IMR-90 (cell line): ENCODE results near the gene JPH3. TPM values are rescaled to one million over a fixed set of nuclear protein-coding genes. Genes with fewer than 3 reads are reported as not detected.

Experiments
- ATAC-seq: fragments of 200-7000 bp; cut with Tn5 transposase; 2 replicates; pipeline ENCODE4 v1.9.1; 2020; ENCODE audit warnings: low read depth, mild to moderate bottlenecking, moderate library complexity
- BruUV-seq: library from RNA; stranded (reverse); fragments of 400-500 nt; replicated peaks from 2 replicates; lab custom pipeline; 2021; lab: Mats Ljungman, UMichigan
- CTCF ChIA-PET: fragments of 300-600 bp; formaldehyde crosslinking; extraction: SDS; loops from one replicate; lab custom pipeline; 2021; ENCODE audit warnings: antibody characterized with exemption; lab: Yijun Ruan, JAX
- POLR2A ChIA-PET: fragments of 300-600 bp; sonication (Branson Sonifier 250); formaldehyde crosslinking; loops from one replicate; lab custom pipeline; 2022; ENCODE audit warnings: antibody characterized with exemption; ENCODE audit not compliant: unreplicated experiment; lab: Charles Lee
- DNase-seq: peaks from one replicate; pipeline ENCODE4 v3.0.0; 2013
- H2AFZ ChIP-seq: replicated peaks from 2 replicates; pipeline ENCODE3; 2013; ENCODE audit warnings: low read length, mild to moderate bottlenecking; ENCODE audit not compliant: poor library complexity
- H2AK5ac ChIP-seq: 2 replicates; pipeline ENCODE4 v1.6.1; 2013; ENCODE audit warnings: low read depth, low read length, inconsistent platforms
- H2AK9ac ChIP-seq: replicated peaks from 2 replicates; pipeline ENCODE3; 2013; ENCODE audit warnings: mild to moderate bottlenecking, low read depth, low read length, moderate library complexity; ENCODE audit not compliant: poor library complexity
- H2BK120ac ChIP-seq: 2 replicates; pipeline ENCODE4 v1.6.1; 2013; ENCODE audit warnings: low read depth, low read length, inconsistent platforms
- H2BK15ac ChIP-seq: 3 replicates; pipeline ENCODE4 v1.6.1; 2013; ENCODE audit warnings: low read depth, low read length, inconsistent platforms
- H2BK20ac ChIP-seq: 2 replicates; pipeline ENCODE4 v1.6.1; 2013; ENCODE audit warnings: low read depth, mild to moderate bottlenecking, inconsistent platforms, low read length, moderate library complexity
- H2BK5ac ChIP-seq: 2 replicates; pipeline ENCODE4 v1.6.1; 2013; ENCODE audit warnings: mild to moderate bottlenecking, low read depth, low read length, inconsistent platforms; ENCODE audit not compliant: poor library complexity, severe bottlenecking
- H3K14ac ChIP-seq: replicated peaks from 2 replicates; pipeline ENCODE4 v1.6.1; 2013; ENCODE audit warnings: low read depth, low read length, inconsistent platforms
- H3K18ac ChIP-seq: 2 replicates; pipeline ENCODE4 v1.6.1; 2013; ENCODE audit warnings: low read depth, low read length, control low read depth
- H3K23ac ChIP-seq: 2 replicates; pipeline ENCODE4 v1.6.1; 2013; ENCODE audit warnings: low read depth, low read length, inconsistent platforms
- H3K27ac ChIP-seq: 2 replicates; pipeline ENCODE4 v1.5.1; 2013; ENCODE audit warnings: mild to moderate bottlenecking, control low read depth, low read length; ENCODE audit not compliant: insufficient read depth
- H3K27me3 ChIP-seq: 2 replicates; pipeline ENCODE4 v1.6.1; 2013; ENCODE audit warnings: low read length; ENCODE audit not compliant: control insufficient read depth, insufficient read depth
- H3K36me3 ChIP-seq: 2 replicates; pipeline ENCODE4 v1.6.1; 2013; ENCODE audit warnings: low read length, mixed read lengths; ENCODE audit not compliant: control insufficient read depth, insufficient read depth
- H3K4ac ChIP-seq: 2 replicates; pipeline ENCODE4 v1.6.1; 2013; ENCODE audit warnings: low read depth, low read length, inconsistent platforms
- H3K4me1 ChIP-seq: 2 replicates; pipeline ENCODE4 v1.6.1; 2013; ENCODE audit warnings: low read length, mixed read lengths; ENCODE audit not compliant: control insufficient read depth, insufficient read depth
- H3K4me2 ChIP-seq: 2 replicates; pipeline ENCODE4 v1.6.1; 2013; ENCODE audit warnings: low read depth, mild to moderate bottlenecking, control low read depth, low read length, moderate library complexity
- H3K4me3 ChIP-seq: 2 replicates; pipeline ENCODE4 v1.5.1; 2013; ENCODE audit warnings: low read depth, mild to moderate bottlenecking, control low read depth, low read length, moderate library complexity; ENCODE audit not compliant: insufficient read depth
- H3K56ac ChIP-seq: 2 replicates; pipeline ENCODE4 v1.6.1; 2013; ENCODE audit warnings: low read length, inconsistent platforms; ENCODE audit not compliant: insufficient read depth; ENCODE audit errors: extremely low read depth
- H3K79me1 ChIP-seq, 2 experiments: 2 replicates each; pipeline ENCODE4 v1.6.1; 2013; ENCODE audit warnings: low read length in 2 of 2, inconsistent platforms in 1 of 2, low read depth in 1 of 2
- H3K9ac ChIP-seq: 2 replicates; pipeline ENCODE4 v1.6.1; 2013; ENCODE audit warnings: low read depth, low read length, control low read depth
- H3K9me1 ChIP-seq: 2 replicates; pipeline ENCODE4 v1.6.1; 2013; ENCODE audit warnings: low read length, inconsistent platforms; ENCODE audit not compliant: insufficient read depth
- H3K9me3 ChIP-seq: 2 replicates; pipeline ENCODE4 v1.6.1; 2013; ENCODE audit warnings: low read length; ENCODE audit not compliant: control insufficient read depth, insufficient read depth
- H4K20me1 ChIP-seq: 2 replicates; pipeline ENCODE4 v1.6.1; 2013; ENCODE audit warnings: low read length, inconsistent platforms; ENCODE audit not compliant: insufficient read depth
- H4K5ac ChIP-seq: 2 replicates; pipeline ENCODE4 v1.6.1; 2013; ENCODE audit warnings: mild to moderate bottlenecking, low read depth, low read length, control low read depth
- H4K8ac ChIP-seq, 2 experiments: 2 replicates each; pipeline ENCODE4 v1.6.1; 2013; ENCODE audit warnings: low read depth in 2 of 2, low read length in 2 of 2, control low read depth in 1 of 2, inconsistent platforms in 1 of 2
- H4K91ac ChIP-seq: 2 replicates; pipeline ENCODE4 v1.6.1; 2013; ENCODE audit warnings: low read depth, low read length, inconsistent platforms; ENCODE audit not compliant: insufficient read depth
- BHLHE40 ChIP-seq: fragments of 150-350 bp; IDR thresholded peaks from 2 replicates; pipeline ENCODE4 v1.6.1; 2016; ENCODE audit warnings: mild to moderate bottlenecking, low read depth, low read length
- CHD1 ChIP-seq: IDR thresholded peaks from 2 replicates; pipeline ENCODE4 v1.6.1; 2012; ENCODE audit warnings: low read depth, low read length, improper control_type of control experiment
- FOS ChIP-seq: fragments of 150-350 bp; IDR thresholded peaks from 2 replicates; pipeline ENCODE4 v1.6.1; 2016; ENCODE audit warnings: low read depth, low read length
- MAFK ChIP-seq: IDR thresholded peaks from 2 replicates; pipeline ENCODE4 v1.6.1; 2012; ENCODE audit warnings: low read depth, low read length, improper control_type of control experiment
- MXI1 ChIP-seq: IDR thresholded peaks from 2 replicates; pipeline ENCODE4 v1.6.1; 2012; ENCODE audit warnings: low read depth, mild to moderate bottlenecking, low read length, moderate library complexity, borderline replicate concordance
- NFE2L2 ChIP-seq: fragments of 150-350 bp; IDR thresholded peaks from 2 replicates; pipeline ENCODE4 v1.6.1; 2016; ENCODE audit warnings: low read depth, mild to moderate bottlenecking, low read length
- POLR2A ChIP-seq: IDR thresholded peaks from 2 replicates; pipeline ENCODE4 v1.6.1; 2012; ENCODE audit warnings: mild to moderate bottlenecking, low read depth, low read length
- RAD21 ChIP-seq: IDR thresholded peaks from 2 replicates; pipeline ENCODE4 v1.6.1; 2012; ENCODE audit warnings: low read length, improper control_type of control experiment
- RCOR1 ChIP-seq: IDR thresholded peaks from 2 replicates; pipeline ENCODE4 v1.6.1; 2012; ENCODE audit warnings: mild to moderate bottlenecking, low read length, improper control_type of control experiment; ENCODE audit not compliant: insufficient replicate concordance
- RFX5 ChIP-seq: IDR thresholded peaks from 2 replicates; pipeline ENCODE4 v1.8.0; 2012; ENCODE audit warnings: low read depth, mild to moderate bottlenecking, low read length, moderate library complexity
- SMC3 ChIP-seq: fragments of 150-350 bp; IDR thresholded peaks from 2 replicates; pipeline ENCODE4 v1.6.1; 2016; ENCODE audit warnings: low read depth, mild to moderate bottlenecking, antibody characterized with exemption, low read length, moderate library complexity
- WGBS, 2 experiments: methylation state at CpG; one replicate each; pipeline versions ENCODE4 v1.1.5 to v1.1.7; 2013; ENCODE audit warnings: missing lambda C conversion rate in 2 of 2; ENCODE audit not compliant: insufficient read length in 1 of 2; ENCODE audit errors: extremely low coverage in 2 of 2; 5-methylcytosine and 5-hydroxymethylcytosine counted together
- dilution Hi-C: fragments of 300-500 bp; cut with HindIII; formaldehyde crosslinking; loops from one replicate; pipeline ENCODE4 v1.14.3; 2018; ENCODE audit warnings: low sequenced_read_pairs; ENCODE audit not compliant: unreplicated experiment
- in situ Hi-C: fragments of 300-500 bp; cut with MboI; formaldehyde crosslinking; loops from 3 replicates; pipeline ENCODE4 v1.14.3; 2019; ENCODE audit warnings: low sequenced_read_pairs, inconsistent platforms, mixed read lengths
- intact Hi-C: fragments of 100-400 bp; cut with micrococcal nuclease; formaldehyde crosslinking; loops from 2 replicates; pipeline ENCODE4 v1.10.0; 2022
- polyA plus RNA-seq, 3 experiments: library from polyadenylated mRNA; depleted of rRNA; stranded (reverse); fragments of >200 nt; gene quantifications; 2 replicates each; pipeline ENCODE4 v1.2.3, GENCODE V29; 2012; ENCODE audit warnings: low replicate concordance in 1 of 3
- total RNA-seq: library from RNA; depleted of rRNA; stranded (reverse); fragments of >200 nt; gene quantifications from 2 replicates; pipeline ENCODE4 v1.2.3, GENCODE V29; 2012
- TF ChIP-seq, protein P1 (sequence below): fragments of 150-350 bp; IDR thresholded peaks from 2 replicates; pipeline ENCODE4 v1.6.1; 2017; ENCODE audit warnings: mild to moderate bottlenecking, antibody characterized with exemption, low read length, low read depth
- TF ChIP-seq, protein P2 (sequence below): conservative IDR thresholded peaks from 2 replicates; pipeline ENCODE4 v1.5.1; 2012; ENCODE audit warnings: mild to moderate bottlenecking, low read depth, low read length, improper control_type of control experiment

The JPH3 gene
- total and polyA plus RNA-seq, 2 of the 4 experiments (the other 2 are of a cell fraction), result 0.03 TPM; not detected in 1

DNA sequence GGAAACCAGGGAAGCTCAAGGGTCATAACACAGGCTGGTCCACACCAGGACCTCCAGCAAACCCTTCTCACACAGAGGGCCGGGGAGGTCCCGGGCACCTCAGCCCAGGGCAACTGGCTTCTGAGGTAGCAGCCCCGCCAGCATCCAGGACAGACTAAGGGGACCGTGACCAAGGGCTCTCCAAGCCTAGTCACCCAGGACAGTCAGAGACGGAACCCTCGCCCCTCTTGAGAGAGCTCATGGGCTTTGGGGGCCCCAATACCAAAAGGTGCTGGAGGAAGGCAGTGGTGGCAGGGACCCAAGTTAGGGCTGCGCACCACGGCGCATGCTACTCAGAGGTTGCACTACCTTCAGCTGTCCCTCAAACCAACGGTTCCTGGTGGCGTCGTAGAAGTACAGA is 108.6 kb downstream of the JPH3 start (continued):
- TF ChIP-seq BHLHE40, result no peak
- TF ChIP-seq, protein P1, sequence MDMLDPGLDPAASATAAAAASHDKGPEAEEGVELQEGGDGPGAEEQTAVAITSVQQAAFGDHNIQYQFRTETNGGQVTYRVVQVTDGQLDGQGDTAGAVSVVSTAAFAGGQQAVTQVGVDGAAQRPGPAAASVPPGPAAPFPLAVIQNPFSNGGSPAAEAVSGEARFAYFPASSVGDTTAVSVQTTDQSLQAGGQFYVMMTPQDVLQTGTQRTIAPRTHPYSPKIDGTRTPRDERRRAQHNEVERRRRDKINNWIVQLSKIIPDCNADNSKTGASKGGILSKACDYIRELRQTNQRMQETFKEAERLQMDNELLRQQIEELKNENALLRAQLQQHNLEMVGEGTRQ, result no peak
- TF ChIP-seq RAD21, result no peak

DNA sequence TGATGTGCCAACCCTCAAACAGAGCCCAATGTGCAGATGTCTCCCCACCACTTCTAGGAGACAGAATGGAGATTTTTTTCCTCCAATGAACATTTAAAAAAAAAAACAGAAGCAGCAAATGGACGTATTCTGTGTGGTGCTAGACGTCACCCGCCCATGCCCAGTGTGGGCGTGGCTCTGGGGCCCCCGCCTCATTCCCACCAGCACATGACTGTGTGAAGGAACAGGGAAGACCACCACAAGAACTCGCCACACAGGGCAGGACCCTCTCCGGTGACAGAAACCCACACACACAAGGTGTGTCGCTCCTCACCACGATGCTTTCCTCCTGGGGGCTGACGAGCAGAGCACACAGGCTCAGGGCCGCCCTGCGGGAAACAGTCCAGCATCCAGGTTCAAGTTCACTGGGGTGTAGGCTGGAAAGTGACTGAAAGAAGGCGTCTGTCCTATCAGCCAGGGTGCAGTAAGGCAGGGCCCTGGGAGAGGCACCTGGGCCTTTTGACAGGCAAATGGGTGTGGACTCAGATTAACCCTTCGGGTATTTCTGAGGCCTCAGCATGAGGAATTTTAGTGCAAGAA is 110.0 kb downstream of the JPH3 start:
- H4K8ac ChIP-seq, result no peak overlapping the region
- BruUV-seq, result no TSS peak
- H2AK5ac ChIP-seq, result no peak overlapping the region
- no peak overlapping the region for H4K91ac ChIP-seq
- H3K9me1 ChIP-seq, result peaks cover 2% of the 10 kb centered on the region
- no peak overlapping the region for H3K18ac ChIP-seq
- no peak overlapping the region for H3K4me3 ChIP-seq
- intact Hi-C loops, result no loop called here
- no peak overlapping the region for H3K27ac ChIP-seq
- H4K20me1 ChIP-seq, result no peaks in the 10 kb centered on the region
- 91% methylated on average over 7 of the region's 14 CpGs; no CpG with 5 or more reads in 1 of the 2 experiments for WGBS, 2 experiments
- H3K79me1 ChIP-seq, result no peaks in the 10 kb centered on the region
- no peak overlapping the region for H3K4me2 ChIP-seq
- H3K14ac ChIP-seq, result no peak overlapping the region
- DNase-seq, result no peak
- no peak overlapping the region for H3K4ac ChIP-seq
- H2AK9ac ChIP-seq, result no peak overlapping the region
- no peak overlapping the region for H2AFZ ChIP-seq
- no peaks in the 10 kb centered on the region for H3K4me1 ChIP-seq
- peaks cover 32% of the 10 kb centered on the region for H3K36me3 ChIP-seq
- no peak for ATAC-seq
- no peak overlapping the region for H3K9ac ChIP-seq
- H4K5ac ChIP-seq, result no peak overlapping the region
- no peak overlapping the region for H3K56ac ChIP-seq
- H2BK120ac ChIP-seq, result no peak overlapping the region
- CTCF ChIA-PET, result no interaction called here
- in situ Hi-C loops, result no loop called here
- H3K27me3 ChIP-seq, result no peaks in the 10 kb centered on the region
- dilution Hi-C loops, result no loop called here
- H2BK5ac ChIP-seq, result no peak overlapping the region
- POLR2A ChIA-PET, result no interaction called here
- no peak overlapping the region for H2BK15ac ChIP-seq
- H3K23ac ChIP-seq, result no peak overlapping the region
- H3K9me3 ChIP-seq, result no peaks in the 10 kb centered on the region
- H2BK20ac ChIP-seq, result no peak overlapping the region
- TF ChIP-seq, protein P1, result no peak
- TF ChIP-seq SMC3 (no peak), RCOR1 (no peak), RFX5 (no peak), MXI1 (no peak), RAD21 (no peak), BHLHE40 (no peak), MAFK (no peak), POLR2A (no peak), CHD1 (no peak), NFE2L2 (no peak), FOS (no peak)
- TF ChIP-seq, protein P2, sequence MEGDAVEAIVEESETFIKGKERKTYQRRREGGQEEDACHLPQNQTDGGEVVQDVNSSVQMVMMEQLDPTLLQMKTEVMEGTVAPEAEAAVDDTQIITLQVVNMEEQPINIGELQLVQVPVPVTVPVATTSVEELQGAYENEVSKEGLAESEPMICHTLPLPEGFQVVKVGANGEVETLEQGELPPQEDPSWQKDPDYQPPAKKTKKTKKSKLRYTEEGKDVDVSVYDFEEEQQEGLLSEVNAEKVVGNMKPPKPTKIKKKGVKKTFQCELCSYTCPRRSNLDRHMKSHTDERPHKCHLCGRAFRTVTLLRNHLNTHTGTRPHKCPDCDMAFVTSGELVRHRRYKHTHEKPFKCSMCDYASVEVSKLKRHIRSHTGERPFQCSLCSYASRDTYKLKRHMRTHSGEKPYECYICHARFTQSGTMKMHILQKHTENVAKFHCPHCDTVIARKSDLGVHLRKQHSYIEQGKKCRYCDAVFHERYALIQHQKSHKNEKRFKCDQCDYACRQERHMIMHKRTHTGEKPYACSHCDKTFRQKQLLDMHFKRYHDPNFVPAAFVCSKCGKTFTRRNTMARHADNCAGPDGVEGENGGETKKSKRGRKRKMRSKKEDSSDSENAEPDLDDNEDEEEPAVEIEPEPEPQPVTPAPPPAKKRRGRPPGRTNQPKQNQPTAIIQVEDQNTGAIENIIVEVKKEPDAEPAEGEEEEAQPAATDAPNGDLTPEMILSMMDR, result no peak
